ENCODE results near the gene IGF1R.

IGF1R gene

DNA sequence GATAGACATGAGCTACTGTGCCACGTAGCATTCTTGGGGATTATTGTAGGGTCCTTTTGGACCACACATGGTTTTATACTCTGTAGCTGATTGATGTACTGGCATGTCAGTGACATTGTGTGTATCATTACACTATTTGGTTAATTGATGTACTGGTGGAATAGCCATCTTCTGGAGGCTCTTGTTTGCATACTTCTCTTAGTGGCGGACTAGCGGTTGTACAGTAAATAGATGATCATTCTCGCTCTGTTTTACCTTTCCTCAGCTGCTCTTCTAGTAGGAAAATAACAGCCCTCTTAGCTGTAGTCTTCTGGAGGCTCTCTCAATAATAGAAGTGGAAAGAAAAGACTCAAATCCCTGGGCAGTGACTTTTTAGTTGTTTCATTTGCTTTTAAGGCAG lies 24.8 kb downstream of the IGF1R start:
- no peak for DNase-seq

DNA sequence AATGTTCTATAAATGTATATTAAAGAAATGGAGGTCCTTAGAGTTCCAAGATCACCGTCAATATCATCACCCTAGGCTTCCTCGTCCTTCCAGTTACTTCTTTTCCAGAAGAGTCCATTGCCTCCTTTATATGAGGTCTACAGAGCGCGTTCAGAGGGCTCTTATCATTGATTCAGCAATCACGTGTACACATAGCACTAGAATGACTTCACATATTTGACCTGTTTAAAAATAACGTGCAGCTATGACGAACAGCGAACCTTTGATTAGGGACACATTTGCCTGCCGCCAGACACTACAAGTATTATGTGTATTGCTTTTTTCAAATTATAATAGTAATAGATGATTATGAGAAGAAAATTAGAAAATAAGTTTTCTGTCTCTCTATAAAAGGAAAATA lies 26.0 kb downstream of the IGF1R start:
- DNase-seq = no peak

DNA sequence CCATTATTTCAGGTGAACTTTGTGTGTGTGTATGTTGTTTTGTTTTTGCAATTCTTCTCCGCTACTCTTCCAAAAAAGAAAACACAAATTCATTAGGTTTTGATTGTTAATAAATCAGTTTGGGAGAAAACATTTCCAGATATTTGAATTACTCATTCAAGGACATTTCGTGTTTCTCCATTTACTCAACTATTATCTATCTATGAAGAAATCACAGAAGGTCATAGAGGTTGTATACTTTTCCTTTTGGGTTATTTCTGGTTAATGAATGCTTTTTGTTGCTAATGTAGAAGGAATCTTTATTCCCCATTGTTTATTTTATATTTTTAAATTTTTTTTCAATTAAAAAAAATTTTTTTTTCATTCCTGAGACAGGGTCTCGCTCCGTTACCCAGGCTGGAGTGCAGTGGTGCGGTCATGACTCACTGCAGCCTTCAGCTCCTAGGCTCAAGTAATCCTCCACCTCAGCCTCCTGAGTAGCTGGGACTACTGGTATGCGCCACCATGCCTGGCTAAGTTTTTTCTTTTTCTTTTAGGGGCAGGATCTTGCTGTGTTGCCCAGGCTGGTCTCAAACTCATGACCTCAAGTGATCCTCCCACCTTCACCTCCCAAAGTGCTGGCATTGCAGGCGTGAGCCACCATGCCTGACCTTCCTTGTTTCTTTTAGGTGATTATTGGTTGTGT lies 28.4 kb downstream of the IGF1R start:
- no peak for DNase-seq

DNA sequence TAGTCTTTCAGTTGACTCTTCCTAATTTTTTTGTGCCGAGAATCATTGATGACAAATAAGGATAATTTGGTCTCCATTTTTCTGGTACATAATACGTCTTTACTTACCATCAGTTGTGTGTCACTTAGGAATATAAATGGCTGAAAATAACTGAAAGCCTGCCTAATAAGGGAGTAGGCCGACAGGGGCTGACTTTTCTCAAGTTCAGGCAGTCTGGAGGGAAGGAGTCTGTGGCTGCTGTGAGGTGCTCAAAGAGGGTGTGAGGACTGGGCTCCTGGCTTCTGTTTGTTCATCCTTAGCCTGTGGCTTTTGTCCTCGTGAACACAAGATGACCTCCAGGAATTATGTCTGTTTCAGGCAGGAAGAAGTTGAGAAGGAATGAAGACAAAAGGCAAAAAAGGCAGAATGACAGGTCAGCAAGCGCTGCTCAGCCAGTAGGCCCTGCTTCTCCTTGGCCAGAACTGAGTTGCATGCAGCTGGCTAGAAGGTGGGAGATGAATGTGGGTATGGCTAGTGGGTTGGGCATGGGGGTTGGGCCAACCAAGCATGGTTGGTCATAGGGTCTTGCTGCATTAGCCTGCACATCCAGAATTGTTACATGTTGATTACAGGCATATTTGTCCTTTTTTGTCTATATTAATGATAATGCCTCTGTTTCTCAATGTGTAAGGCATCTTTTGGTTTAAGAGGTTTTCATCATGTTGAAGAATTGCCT lies 29.2 kb downstream of the IGF1R start:
- DNase-seq = no peak

DNA sequence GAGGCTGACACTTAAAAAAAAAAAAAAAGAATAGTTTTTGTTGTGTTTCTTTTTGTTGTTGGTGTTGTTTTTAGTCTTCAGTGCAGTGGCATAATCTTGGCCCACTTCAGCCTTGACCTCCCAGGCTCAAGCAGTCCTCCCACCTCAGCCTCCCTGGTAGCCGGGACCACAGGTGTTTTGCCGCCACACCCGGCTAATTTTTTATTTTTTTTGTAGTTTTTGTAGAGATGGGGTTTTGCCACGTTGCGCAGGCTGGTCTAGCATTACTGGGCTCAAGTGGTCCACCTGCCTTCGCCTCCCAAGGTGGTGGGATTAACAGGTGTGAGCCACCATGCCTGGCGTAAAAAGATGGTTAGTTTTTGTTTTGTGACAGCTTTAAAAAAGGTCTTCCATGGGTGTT lies 30.1 kb downstream of the IGF1R start:
- DNase-seq = no peak

DNA sequence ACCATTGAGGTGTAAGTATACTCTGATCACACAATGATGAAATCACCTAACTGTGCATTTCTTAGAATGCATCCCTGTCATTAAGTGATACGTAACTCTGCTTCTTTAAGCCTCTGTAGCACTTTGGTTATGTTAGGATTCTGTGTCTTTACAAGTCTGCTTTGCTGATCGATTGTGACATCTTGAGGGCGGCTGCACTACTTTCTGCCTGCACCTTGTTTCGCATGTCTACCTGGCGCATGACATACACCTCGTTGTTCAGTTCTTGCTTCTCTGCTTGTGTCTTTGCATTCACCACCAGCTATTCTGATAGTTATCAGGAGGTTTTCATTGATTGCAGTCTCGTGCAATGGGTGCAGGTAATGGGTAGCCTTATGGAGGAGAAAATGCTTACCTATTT lies 32.7 kb downstream of the IGF1R start:
- no peak for DNase-seq

DNA sequence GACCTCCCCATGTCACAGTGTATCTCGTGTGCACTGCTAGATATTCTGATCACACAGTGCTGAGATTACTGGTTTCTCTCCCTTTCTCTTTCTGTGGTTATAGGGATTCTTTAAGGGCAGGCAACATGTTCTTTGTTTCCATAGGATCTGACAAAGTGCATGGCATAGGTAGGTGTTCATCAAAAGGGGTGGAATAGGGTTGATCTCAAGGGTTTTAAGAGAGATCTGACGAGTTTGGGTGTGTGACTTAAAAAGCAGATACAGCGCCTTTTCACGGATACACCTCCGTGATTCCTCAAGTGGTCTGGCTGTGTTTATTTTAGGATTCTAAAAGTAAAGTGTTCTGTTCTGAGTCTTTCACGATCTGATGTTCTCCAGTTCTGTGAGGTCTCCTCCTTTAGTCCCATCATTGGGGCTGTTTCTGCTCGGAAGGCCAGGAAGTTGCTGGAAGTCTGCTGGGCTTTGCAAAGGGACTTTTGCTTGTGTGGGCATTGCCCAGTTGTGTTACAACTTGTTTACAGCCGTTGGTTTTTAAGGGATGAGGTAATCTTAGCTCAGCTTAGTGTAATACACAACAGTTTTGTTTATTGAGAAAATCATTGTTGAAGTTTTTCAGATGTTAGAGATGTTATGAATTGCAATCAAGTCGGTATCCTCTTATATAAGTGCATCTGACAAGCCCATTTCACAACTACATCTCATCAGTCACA lies 34.8 kb downstream of the IGF1R start:
- DNase-seq = no peak

DNA sequence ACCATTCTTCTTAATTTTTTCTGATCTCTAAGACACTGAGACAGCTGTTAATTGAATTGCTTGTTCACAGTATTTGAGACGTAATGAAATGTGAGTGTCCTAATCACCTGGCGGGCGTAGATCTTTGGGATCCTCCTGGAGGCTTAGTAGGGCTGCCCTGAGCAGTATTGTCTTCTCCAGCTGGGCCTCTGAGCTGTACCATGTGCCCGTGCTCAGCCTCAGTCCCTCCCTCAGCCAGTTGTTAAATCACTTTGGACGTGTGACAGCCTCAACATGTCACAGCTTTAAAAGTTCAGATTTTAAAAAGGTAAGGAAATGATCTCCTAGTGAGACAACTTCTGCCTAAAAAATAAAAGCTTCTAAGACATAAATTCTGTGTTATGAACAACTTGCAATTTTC lies 35.5 kb downstream of the IGF1R start:
- DNase-seq = no peak

DNA sequence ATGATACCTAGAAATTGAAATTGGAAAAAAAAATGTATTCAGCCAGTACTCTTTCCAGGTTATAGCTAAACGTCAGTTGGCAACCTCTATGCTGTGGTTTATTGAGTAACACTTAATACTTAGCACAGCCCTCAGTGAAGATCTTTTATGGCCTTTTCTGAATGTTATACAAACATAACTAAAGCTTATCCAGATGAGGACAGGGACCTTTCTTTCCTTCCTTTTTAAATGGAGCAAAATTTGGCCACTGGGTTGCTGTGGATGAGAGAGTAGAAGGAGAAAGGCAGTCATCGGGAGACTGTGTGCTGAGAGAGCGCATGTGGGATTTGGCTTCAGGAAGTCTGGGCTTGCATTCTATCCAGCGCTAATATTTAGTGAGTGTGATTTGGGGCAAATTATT lies 36.1 kb downstream of the IGF1R start:
- no peak for DNase-seq

DNA sequence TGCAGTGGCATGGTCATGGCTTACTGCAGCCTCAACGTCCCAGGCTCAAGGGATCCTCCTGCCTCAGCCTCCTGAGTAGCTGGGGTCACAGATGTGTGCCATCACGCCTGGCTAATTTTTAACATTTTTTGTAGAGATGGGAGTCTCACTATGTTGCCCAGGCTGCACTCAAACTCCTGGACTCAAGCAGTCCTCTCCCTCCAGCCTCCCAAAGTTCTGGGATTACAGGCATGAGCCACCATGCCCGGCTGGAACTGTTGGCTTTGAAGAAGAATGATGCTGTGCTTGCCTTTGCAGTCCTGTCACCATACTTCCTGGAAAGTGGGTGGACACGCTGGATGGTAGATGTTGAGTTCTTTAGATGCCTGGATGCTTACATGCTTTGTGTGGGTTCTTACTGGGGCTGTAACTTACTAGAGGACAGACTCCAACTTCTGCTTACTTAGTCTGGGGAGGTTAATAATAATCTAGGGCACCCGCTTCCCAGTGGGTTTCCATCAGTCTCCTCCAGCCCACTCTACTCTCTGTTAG lies 36.7 kb downstream of the IGF1R start:
- no peak for DNase-seq

DNA sequence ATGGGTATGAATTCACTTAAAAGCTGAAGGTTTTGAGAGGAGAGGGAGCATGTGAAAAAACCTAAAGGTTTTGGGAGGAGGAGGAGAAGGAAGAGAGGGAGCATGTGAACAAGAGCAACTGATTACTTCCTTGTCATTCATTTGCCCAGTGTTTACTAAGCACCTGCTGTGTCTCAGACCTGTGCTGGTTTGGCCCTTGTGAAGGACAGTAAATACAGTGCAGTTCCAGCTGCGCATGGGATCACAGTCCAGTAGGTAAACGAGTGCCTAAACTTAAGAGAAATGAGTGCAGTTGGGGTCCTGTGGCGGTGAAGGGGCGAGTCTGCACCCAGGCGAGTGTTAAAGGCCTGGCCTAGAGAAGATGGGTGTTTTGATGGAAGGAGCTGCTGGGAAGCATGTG lies 38.6 kb downstream of the IGF1R start:
- no peak for DNase-seq

DNA sequence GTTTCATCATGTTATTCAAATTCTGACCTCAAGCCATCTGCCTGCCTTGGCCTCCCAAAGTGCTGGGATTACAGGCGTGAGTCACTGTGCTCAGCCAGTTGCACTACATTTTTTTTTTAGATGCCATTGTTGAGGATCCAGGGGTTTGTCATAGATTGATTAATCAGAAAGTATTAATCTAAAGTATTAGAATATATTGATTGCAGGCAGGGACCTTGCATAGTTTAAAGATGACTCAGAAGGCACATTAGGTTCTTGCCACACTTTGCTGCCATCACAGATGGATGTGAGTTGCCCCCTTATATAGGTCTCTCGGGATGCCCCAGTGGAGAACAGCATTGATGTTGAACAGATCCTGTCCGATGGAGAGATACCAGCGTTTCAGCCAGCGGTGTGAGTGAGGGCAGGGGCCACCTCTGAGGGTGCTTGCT lies 41.1 kb downstream of the IGF1R start:
- no peak for DNase-seq

DNA sequence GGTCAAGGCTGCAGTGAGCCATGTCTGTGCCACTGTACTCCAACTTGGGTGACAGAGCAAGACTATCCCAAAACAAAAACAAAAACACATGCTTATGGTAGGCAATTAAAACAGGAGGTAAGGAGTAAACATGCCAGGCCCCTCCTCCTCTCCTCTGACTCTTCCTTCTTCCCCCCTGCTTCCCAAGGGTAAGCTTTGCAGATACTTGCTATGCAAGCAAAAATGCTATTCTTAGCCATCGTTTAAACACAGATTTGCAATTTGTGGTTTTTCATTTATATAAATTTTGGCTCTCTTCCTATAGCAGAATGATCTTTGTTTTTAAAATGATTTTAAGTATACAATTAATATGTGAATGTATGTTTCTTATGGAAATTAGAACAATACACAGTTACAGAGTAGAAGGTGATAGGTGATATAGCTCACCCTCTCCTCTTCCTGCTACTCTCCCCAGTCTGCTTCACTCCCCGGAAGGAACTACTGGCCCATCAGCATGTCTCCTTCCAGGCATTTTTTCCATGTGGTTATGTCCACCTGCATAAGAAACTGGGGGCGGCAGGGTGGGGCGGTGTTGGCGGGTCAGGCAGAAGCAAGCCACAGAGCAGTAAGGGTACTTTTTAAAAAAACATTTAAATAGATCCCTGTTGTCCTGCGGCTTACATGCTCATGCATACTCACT lies 42.1 kb downstream of the IGF1R start:
- DNase-seq = no peak

DNA sequence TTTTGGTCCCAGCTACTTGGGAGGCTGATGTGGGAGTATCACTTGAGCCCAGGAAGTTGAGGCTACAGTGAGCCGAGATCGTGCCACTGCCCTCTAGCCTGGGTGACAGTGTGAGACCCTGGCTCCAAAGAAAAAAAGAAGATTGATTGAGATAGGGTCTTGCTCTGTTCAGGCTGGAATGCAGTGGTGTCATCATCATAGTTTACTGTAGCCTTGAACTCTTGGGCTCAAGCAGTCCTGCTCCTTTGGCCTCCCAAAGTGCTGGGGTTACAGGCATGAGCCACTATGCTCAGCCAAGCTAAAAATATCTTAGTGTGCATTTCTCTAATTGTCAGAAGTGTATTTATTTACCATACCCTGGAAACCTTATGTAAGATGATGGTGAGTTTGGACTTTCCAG lies 43.9 kb downstream of the IGF1R start:
- DNase-seq = no peak

DNA sequence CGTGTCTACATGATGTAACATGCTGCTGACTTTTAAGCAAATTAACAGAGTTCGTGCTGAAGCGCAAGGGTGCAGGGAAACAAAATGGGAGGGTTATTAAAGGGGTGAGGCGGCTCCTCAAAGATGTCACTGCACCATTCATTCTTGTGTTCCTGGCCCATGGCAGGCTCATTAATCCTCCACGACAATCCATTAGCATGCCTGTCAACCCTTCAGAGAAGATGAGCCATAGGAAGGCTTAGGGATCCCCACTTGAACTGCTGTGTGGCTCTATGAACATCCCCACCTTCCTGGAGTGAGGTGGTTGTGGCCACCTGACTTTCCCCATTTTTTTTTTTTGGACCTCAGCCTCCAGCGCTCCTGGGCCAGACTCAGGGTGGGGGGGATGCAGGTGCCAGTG lies 45.8 kb downstream of the IGF1R start:
- no peak for DNase-seq

DNA sequence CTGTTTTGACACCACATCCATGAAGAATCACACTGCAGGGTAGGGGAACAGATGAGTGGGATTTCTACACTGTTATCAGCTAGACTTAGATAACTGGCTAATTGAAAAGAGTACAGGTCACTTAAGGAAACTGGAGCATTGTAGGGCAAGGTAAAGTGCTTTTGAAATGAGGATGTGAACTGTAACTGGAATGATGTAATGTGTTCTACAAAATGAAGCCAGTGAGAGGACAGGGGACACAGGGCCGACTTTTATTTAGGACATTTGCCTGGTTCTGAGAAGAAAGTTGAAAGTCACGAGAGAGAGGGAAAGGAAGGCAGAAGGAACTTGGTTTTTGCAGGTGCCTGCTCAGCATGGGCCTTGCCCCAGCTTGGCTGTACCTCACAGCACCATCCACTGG lies 50.5 kb downstream of the IGF1R start:
- DNase-seq = no peak

DNA sequence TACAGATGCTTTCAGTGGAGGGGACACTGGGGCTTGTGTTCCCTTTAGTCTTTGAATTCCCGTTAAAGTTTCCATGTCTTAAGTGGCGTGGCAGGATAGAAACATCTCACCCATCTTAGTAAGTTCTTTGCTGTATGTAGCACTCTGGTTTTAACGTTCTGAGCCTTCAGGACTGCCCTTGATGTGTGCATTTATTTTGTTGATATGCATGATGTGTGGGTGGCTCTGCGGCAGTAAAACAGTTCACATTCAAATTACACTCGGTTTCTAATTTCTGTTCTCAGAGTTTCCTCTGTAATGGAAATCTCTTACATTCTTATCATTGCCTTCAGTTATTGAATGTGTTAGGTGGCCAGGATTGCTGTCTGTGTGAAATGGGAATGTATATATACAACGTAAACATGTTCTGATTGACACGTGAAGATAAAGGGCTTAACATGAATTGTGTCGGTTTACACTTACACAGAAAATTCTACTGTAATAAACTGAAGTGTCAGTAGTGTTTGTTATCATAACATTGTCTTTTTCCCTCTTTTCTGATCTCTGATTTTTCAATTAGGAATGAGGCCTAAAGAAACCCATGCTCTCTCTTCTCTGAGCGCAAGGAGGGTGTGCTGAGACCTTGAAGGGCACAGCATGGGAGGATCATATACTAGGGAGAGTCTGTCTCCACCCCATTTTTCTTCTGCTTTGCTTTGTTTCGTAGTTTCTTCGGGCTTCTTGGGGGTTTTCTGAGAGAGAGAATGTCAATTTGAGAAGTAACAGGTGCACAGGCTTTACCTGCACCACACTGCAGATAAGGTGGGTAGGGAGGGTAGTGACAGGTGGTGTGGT lies 51.5 kb downstream of the IGF1R start:
- no peak for DNase-seq

DNA sequence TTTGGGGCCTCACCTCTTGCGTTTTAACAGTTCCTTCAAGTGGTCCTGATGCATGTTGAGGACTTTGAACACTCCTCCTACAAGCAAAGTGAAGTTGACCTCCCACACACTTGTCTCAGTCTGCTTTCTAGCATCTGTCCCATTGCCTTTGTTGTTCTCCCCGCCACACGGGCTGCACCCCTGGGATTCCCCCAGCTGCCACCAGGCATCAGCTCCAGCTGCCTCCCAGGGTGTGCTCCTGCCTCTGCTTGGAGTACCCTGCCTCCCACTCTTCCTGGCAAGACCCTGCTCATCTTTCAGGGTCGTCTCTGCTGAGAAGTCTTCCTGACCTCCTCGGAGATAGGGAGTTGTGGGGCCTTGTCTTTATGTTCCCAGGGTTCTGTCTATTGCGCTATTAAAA lies 52.2 kb downstream of the IGF1R start:
- DNase-seq = no peak

DNA sequence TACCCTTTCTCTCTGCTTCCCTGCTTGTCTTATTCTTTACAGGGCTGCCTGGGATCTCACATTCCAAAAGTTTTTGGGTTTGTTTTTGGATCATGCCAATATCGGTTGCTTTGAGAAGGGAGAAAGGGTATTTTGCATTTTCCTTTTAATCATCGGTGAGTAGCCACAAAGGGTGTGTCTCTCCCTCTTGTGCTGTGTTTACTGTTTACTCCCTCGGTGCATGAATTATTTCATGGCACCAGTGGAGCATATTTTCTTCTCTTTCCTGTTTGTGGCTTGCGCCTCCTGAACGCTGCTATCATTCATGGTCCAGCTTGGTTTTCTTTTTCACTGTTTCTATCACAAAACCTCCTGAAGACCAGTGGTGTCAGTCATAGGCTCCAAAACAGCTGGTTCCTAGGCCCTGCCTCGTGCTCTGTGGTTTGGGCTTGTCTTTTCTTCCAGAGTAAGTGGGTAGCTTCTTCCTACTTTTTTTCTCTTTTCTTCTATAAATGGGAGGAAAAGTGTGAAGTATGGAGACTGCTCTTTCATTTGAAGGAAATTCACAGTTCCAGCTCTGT lies 54.9 kb downstream of the IGF1R start:
- DNase-seq = no peak

DNA sequence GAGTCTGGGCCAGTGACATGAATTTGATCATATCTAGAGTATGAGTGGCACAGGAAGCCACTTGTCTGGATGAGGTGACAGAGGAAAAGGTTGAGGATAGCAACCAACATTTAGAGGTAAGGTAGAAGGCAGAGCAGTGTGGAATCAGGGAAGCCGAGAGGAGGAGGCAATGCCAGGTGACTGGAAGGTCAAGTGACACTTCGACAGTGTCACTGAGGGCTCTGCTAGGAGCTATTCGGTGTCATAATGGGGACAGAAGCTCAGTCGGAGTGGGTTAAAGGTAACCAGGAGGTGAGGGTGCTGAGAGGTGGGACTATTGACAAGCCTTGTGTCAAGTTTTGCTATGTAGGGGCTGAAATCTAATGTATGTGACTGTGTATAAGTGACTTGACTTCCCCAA lies 56.7 kb downstream of the IGF1R start:
- DNase-seq = no peak

DNA sequence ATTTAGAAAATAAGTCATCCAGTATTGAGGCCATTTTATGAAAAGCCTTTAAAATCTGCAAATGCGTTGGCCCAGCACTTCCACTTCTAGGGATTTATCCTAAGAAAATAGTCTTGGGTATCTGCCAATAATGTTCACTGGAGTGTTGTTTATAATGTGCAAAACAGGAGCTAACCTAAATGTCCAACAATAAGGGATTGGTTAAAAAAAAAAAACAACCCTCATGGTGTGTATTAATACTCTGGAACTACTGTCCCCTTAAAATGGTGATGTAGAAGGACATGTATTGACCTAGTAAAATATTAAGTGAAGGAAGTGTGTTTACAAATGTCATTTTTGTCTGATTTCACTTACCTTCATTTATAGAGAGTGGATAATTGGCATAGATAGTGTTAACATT lies 58.0 kb downstream of the IGF1R start:
- no peak for DNase-seq

DNA sequence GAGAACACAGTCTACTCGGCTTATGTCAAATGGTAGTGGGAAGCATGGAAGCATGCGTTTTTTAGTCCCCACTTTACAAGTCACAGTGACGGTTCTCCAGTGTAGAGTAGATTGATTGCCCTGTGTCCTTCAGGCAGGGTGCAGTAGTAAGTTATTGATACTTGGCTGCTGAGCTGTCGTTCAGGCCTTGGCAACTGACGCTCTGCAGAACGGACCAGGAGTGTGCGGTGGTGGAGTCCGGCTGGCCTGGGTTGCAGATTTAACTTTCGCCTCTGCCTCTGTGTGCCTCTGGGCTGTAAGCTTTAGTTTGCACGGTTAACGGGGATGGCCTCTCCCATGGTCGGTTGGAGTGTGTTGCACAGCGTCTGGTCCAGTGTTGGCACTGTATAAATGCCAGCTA lies 58.6 kb downstream of the IGF1R start:
- no peak for DNase-seq
